Liver (tissue), 3 donors: ENCODE data around the gene EIF1B.
"Not testable (repeated sequence)": the region's sequence is repeated elsewhere in the genome, so short reads cannot be mapped to it uniquely, and the experiment has no call there.

Source experiments
- ATF3 ChIP-seq: IDR thresholded peaks from 2 replicates; pipeline ENCODE4 v1.6.1; 2016; ENCODE audit warnings: antibody characterized with exemption
- EGR1 ChIP-seq, 2 donors: IDR thresholded peaks; 2 replicates each; pipeline ENCODE4 v1.6.1; 2016 to 2018; ENCODE audit warnings: antibody characterized with exemption in 2 of 2, low read depth in 2 of 2
- GABPA ChIP-seq, 2 donors: IDR thresholded peaks in 1 of 2; conservative IDR thresholded peaks in 1 of 2; 2 replicates each; pipeline ENCODE4 v1.6.1; 2016; ENCODE audit warnings: antibody characterized with exemption in 2 of 2, mild to moderate bottlenecking in 1 of 2, moderate library complexity in 1 of 2
- NR2F2 ChIP-seq: IDR thresholded peaks from 2 replicates; pipeline ENCODE4 v1.6.1; 2016; ENCODE audit warnings: antibody characterized with exemption
- RAD21 ChIP-seq, 2 donors: IDR thresholded peaks; 2 replicates each; pipeline ENCODE4 v1.6.1; 2016; ENCODE audit warnings: antibody characterized with exemption in 2 of 2, mild to moderate bottlenecking in 2 of 2
- TAF1 ChIP-seq: conservative IDR thresholded peaks from 2 replicates; pipeline ENCODE4 v1.6.1; 2016; ENCODE audit warnings: antibody characterized with exemption, mild to moderate bottlenecking
- YY1 ChIP-seq: IDR thresholded peaks from 2 replicates; pipeline ENCODE4 v1.6.1; 2016; ENCODE audit warnings: antibody characterized with exemption, mild to moderate bottlenecking
- ZBTB33 ChIP-seq: IDR thresholded peaks from 2 replicates; pipeline ENCODE4 v1.6.1; 2016; ENCODE audit warnings: antibody characterized with exemption
- TF ChIP-seq, protein P1 (sequence below): fragments of 150-350 bp; IDR thresholded peaks from 2 replicates; pipeline ENCODE4 v1.5.1; 2017; ENCODE audit warnings: improper control_type of control experiment, low read depth, low read length; ENCODE audit not compliant: missing input control
- donor health status: healthy.
- donor health status: healthy.

GRCh38 chr3:40283057-40283456, 26.4 kb upstream of the EIF1B start:
- TF ChIP-seq EGR1 (IDR thresholded peaks at IDR 0.05; ENCODE audit: low read depth in 2 of 2); RAD21 (IDR thresholded peaks at IDR 0.05); TAF1; YY1; NR2F2; ATF3; GABPA (IDR thresholded peaks at IDR 0.05 in 1 of 2, conservative IDR thresholded peaks at IDR 0.05 in 1 of 2); ZBTB33: not testable (repeated sequence)
- TF ChIP-seq, protein P1, sequence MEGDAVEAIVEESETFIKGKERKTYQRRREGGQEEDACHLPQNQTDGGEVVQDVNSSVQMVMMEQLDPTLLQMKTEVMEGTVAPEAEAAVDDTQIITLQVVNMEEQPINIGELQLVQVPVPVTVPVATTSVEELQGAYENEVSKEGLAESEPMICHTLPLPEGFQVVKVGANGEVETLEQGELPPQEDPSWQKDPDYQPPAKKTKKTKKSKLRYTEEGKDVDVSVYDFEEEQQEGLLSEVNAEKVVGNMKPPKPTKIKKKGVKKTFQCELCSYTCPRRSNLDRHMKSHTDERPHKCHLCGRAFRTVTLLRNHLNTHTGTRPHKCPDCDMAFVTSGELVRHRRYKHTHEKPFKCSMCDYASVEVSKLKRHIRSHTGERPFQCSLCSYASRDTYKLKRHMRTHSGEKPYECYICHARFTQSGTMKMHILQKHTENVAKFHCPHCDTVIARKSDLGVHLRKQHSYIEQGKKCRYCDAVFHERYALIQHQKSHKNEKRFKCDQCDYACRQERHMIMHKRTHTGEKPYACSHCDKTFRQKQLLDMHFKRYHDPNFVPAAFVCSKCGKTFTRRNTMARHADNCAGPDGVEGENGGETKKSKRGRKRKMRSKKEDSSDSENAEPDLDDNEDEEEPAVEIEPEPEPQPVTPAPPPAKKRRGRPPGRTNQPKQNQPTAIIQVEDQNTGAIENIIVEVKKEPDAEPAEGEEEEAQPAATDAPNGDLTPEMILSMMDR = not testable (repeated sequence)
